H1 (cell line): Measurements from ENCODE around the gene C11orf71. TPM values are rescaled to one million over a fixed set of nuclear protein-coding genes. Genes with fewer than 3 reads are reported as not detected.

Source experiments
- ASH2L ChIP-seq: fragments of 200-600, 300-600 bp; sonication (generic); IDR thresholded peaks from one replicate; pipeline ENCODE4 v1.7.1; 2017; ENCODE audit warnings: low read length
- CHD2 ChIP-seq: IDR thresholded peaks from 2 replicates; pipeline ENCODE4 v1.6.1; 2012; ENCODE audit warnings: low read length, improper control_type of control experiment
- CTCF ChIP-seq, 3 experiments: IDR thresholded peaks; 1 replicate in 2 of 3; 2 replicates in 1 of 3; pipeline versions ENCODE4 v1.5.1 to v1.6.1; 2011; ENCODE audit warnings: low read length in 3 of 3, mild to moderate bottlenecking in 3 of 3, inconsistent platforms in 2 of 3, low read depth in 1 of 3, moderate library complexity in 1 of 3; ENCODE audit not compliant: insufficient read depth in 1 of 3; ENCODE audit errors: control extremely low read depth in 1 of 3
- E2F6 ChIP-seq: IDR thresholded peaks from 2 replicates; pipeline ENCODE4 v1.6.1; 2012; ENCODE audit warnings: inconsistent platforms
- FOSL1 ChIP-seq: IDR thresholded peaks from 2 replicates; pipeline ENCODE4 v1.6.1; 2011; ENCODE audit warnings: mild to moderate bottlenecking, low read depth, low read length, moderate library complexity; ENCODE audit not compliant: insufficient read depth
- GTF2F1 ChIP-seq: IDR thresholded peaks from 2 replicates; pipeline ENCODE4 v1.6.1; 2012; ENCODE audit warnings: low read depth, low read length, improper control_type of control experiment, borderline replicate concordance
- JUN ChIP-seq: IDR thresholded peaks from 2 replicates; pipeline ENCODE4 v1.6.1; 2011; ENCODE audit warnings: low read depth, mild to moderate bottlenecking, improper control_type of control experiment, low read length
- JUND ChIP-seq: IDR thresholded peaks from 2 replicates; pipeline ENCODE4 v1.6.1; 2011; ENCODE audit warnings: mild to moderate bottlenecking, improper control_type of control experiment, low read length
- MAFK ChIP-seq: IDR thresholded peaks from 2 replicates; pipeline ENCODE4 v1.6.1; 2012; ENCODE audit warnings: low read depth, mild to moderate bottlenecking, improper control_type of control experiment, low read length
- MAX ChIP-seq: IDR thresholded peaks from 2 replicates; pipeline ENCODE4 v1.6.1; 2012; ENCODE audit warnings: inconsistent platforms
- NANOG ChIP-seq: IDR thresholded peaks from 2 replicates; pipeline ENCODE4 v1.6.1; 2011; ENCODE audit warnings: low read length, low read depth, mild to moderate bottlenecking, inconsistent platforms; ENCODE audit not compliant: insufficient read depth, poor library complexity, severe bottlenecking
- PHF8 ChIP-seq: fragments of 200-600 bp; sonication (generic); conservative IDR thresholded peaks from 2 replicates; pipeline ENCODE4 v1.7.1; 2012; ENCODE audit warnings: low read depth, mild to moderate bottlenecking, inconsistent platforms, low read length, moderate library complexity
- POU5F1 ChIP-seq: IDR thresholded peaks from 2 replicates; pipeline ENCODE4 v1.6.1; 2011; ENCODE audit warnings: low read depth, mild to moderate bottlenecking, low read length, moderate library complexity
- SIN3A ChIP-seq, 2 experiments: IDR thresholded peaks in 1 of 2; conservative IDR thresholded peaks in 1 of 2; 2 replicates each; pipeline ENCODE4 v1.6.1; 2011 to 2012; ENCODE audit warnings: low read length in 2 of 2, improper control_type of control experiment in 1 of 2, low read depth in 1 of 2, mild to moderate bottlenecking in 1 of 2
- TAF1 ChIP-seq: IDR thresholded peaks from 2 replicates; pipeline ENCODE4 v1.6.1; 2011; ENCODE audit warnings: mild to moderate bottlenecking, low read depth, low read length
- TAF7 ChIP-seq: optimal IDR thresholded peaks from 2 replicates; pipeline ENCODE3; 2011; ENCODE audit warnings: low read depth, mild to moderate bottlenecking, inconsistent platforms, low read length, moderate library complexity, borderline replicate concordance
- YY1 ChIP-seq: IDR thresholded peaks from 2 replicates; pipeline ENCODE4 v1.6.1; 2011; ENCODE audit warnings: low read depth, mild to moderate bottlenecking, low read length
- ZNF274 ChIP-seq: IDR thresholded peaks from 2 replicates; pipeline ENCODE4 v1.7.0; 2012; ENCODE audit warnings: low read length, borderline replicate concordance; ENCODE audit errors: extremely low read depth
- polyA plus RNA-seq, 7 experiments: library from polyadenylated mRNA; depleted of rRNA in 3 of 7; stranded (reverse) in 5 of 7; unstranded in 2 of 7; fragments of >200 nt in 5 of 7; fragments of 200-250 nt in 2 of 7; gene quantifications; 1 replicate in 5 of 7; 2 replicates in 1 of 7; 4 replicates in 1 of 7; pipeline versions ENCODE4 v1.2.1 to v1.2.3, GENCODE V29; 2011 to 2013; ENCODE audit warnings: missing spikeins in 2 of 7, mixed read lengths in 2 of 7
- total RNA-seq: library from RNA; stranded (reverse); fragmentation: NEBNext Ultra II Directional; extraction: Animal tissue kit (Norgen Biotek cat#: 25700); gene quantifications from 2 replicates; pipeline ENCODE4 v1.2.1, GENCODE V29; 2021

The C11orf71 gene
- total and polyA plus RNA-seq, 2 of the 8 experiments (the other 6 are each of a cell fraction or from before 2014, with no cell fraction given) = 5.4 to 8.7 TPM

- peak; percentile 86 for TF ChIP-seq TAF1
- no peak for TF ChIP-seq CTCF (IDR thresholded peaks at IDR 0.05; ENCODE audit: control extremely low read depth in 1 of 3, insufficient read depth in 1 of 3, low read depth in 1 of 3, low read length in 3 of 3)
- TF ChIP-seq CHD2 = no peak; the same call in 1 of the 2 replicates
- no peak for TF ChIP-seq POU5F1
- peak; percentile 65 for TF ChIP-seq JUND
- TF ChIP-seq ASH2L = peak; percentile 90
- no peak for TF ChIP-seq ZNF274
- TF ChIP-seq FOSL1 = no peak
- peak; percentile 10; the same call in 1 of the 2 replicates for TF ChIP-seq MAX
- TF ChIP-seq JUN = no peak
- TF ChIP-seq SIN3A (conservative IDR thresholded peaks at IDR 0.05 in 1 of 2, IDR thresholded peaks at IDR 0.05 in 1 of 2; ENCODE audit: low read depth in 1 of 2, low read length in 2 of 2) = peak; percentile 10 to 57; a peak in 2 of 4 replicates
- TF ChIP-seq GTF2F1 = no peak
- peak; percentile 79 for TF ChIP-seq PHF8
- peak; percentile 48; the same call in 1 of the 2 replicates for TF ChIP-seq YY1
- peak; percentile 84 for TF ChIP-seq TAF7
- TF ChIP-seq NANOG = no peak
- peak; percentile 55; the same call in 1 of the 2 replicates for TF ChIP-seq E2F6
- peak; percentile 55; the same call in 1 of the 2 replicates for TF ChIP-seq MAFK
These were observed at the start of gene C11orf71, which contains the start of gene RBM7 (continued) for GRCh38 chr11:114400216-114400914.
